Dendritic cell treated with granulocyte-macrophage colony-stimulating factor and Interleukin-4, amounts not matched to agents 40 ng/mL and 50 ng/mL, for 4 days (primary cell): ENCODE data around the gene BICRA.
A peak's percentile ranks its signal among the peaks of the same experiment; 100 is the strongest.

Experiments
- H3K27ac Mint-ChIP-seq: one replicate; pipeline ENCODE4 v1.8.0; 2022; ENCODE audit warnings: mild to moderate bottlenecking, mixed read lengths
- H3K27me3 Mint-ChIP-seq: one replicate; pipeline ENCODE4 v1.8.0; 2022; ENCODE audit warnings: mild to moderate bottlenecking, mixed read lengths
- H3K36me3 Mint-ChIP-seq: one replicate; pipeline ENCODE4 v1.8.0; 2022; ENCODE audit warnings: low read depth, mixed read lengths
- H3K4me1 Mint-ChIP-seq: one replicate; pipeline ENCODE4 v1.8.0; 2022; ENCODE audit warnings: low read depth, mixed read lengths
- H3K4me3 Mint-ChIP-seq: one replicate; pipeline ENCODE4 v1.8.0; 2022; ENCODE audit warnings: mild to moderate bottlenecking, moderate library complexity, mixed read lengths
- H3K9me3 Mint-ChIP-seq: one replicate; pipeline ENCODE4 v1.8.0; 2022; ENCODE audit warnings: mixed read lengths
- intact Hi-C: fragments of 100-400 bp; cut with micrococcal nuclease; formaldehyde crosslinking; loops from one replicate; pipeline ENCODE4 v1.15.0; 2022

Gene BICRA

DNA sequence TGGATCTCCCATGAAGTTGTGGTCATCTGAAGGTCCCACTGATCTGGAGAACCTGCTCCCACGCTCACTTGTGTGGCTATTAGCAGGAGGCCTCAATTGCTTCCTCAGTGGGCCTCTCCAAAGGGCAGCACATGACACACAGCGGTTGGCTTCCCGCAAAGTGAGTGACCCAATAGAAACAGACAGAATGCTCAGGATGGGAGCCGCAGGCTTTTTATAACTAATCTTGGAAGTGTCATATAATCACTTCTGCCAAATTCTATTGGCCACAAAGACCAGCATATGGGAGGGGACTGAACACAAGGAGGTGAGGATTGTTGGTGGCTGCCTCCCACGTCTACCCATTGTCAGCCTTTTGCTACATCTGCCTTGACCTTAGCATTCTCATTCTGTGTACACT is 82.2 kb downstream of the BICRA start:
- Mint-ChIP-seq H3K4me3 (no peak overlapping the region), H3K27me3 (no peaks in the 10 kb centered on the region)
- intact Hi-C loops, result loop anchor here (10.0 kb wide), 1 partner anchor 176 kb away; the partner anchor contains the start of gene NAPA

DNA sequence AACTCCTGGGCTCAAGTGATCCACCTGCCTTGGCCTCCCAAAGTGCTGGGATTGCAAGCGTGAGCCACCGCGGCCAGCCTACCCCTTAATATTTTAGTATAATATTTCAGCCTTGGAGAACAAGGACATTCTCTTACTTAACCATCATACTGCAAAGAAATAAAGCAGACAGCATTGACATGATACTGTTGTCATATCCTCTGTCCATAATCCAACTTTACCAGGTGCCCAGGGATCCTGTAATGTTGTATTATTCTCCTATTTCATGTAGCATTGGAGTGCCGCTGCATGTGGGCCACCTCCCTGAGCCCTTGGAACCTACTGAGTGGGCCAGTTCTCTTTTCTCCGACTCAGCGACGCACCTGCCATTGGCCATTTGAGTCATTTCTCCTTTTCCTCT is 82.8 kb downstream of the BICRA start:
- Mint-ChIP-seq H3K36me3 (peaks cover 77% of the 10 kb centered on the region), H3K4me1 (no peaks in the 10 kb centered on the region), H3K27me3 (no peaks in the 10 kb centered on the region), H3K27ac (no peak overlapping the region), H3K9me3 (no peaks in the 10 kb centered on the region), H3K4me3 (no peak overlapping the region)
- intact Hi-C loops, result loop anchor here (10.0 kb wide), 1 partner anchor 177 kb away; the partner anchor contains the start of gene NAPA

More for the DNA sequence above, 82.2 kb downstream of the BICRA start:
- Mint-ChIP-seq H3K9me3 (no peaks in the 10 kb centered on the region), H3K27ac (no peak overlapping the region), H3K4me1 (no peaks in the 10 kb centered on the region), H3K36me3 (peaks cover 77% of the 10 kb centered on the region)

DNA sequence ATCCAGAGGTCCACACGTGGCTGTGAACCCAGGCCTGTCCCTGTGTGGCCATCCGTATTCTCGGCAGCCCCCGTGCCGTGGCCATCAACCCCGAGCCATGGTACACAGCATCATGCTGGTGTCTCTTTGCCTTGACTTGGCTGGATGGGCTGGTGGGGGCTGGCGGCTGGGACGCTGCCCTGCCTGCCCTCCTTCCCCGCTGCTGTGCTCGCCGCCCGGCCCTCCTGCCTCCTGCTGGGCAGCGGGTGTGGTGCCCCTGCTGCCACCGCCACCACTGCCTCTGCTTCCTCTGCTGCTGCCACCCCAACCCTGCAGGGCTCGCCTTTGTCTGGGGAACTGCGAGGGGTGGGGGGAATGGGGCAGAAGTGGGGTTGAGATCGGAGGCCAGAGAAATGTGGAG is 84.6 kb downstream of the BICRA start:
- H3K4me3 Mint-ChIP-seq, result no peak overlapping the region
- H3K27ac Mint-ChIP-seq, result no peak overlapping the region
- H3K9me3 Mint-ChIP-seq, result no peaks in the 10 kb centered on the region
- peaks cover 80% of the 10 kb centered on the region for H3K36me3 Mint-ChIP-seq
- H3K27me3 Mint-ChIP-seq, result no peaks in the 10 kb centered on the region
- intact Hi-C loops, result loop anchor here (10.0 kb wide), 1 partner anchor 179 kb away; the partner anchor contains the start of gene NAPA
- H3K4me1 Mint-ChIP-seq, result peaks cover 9% of the 10 kb centered on the region

DNA sequence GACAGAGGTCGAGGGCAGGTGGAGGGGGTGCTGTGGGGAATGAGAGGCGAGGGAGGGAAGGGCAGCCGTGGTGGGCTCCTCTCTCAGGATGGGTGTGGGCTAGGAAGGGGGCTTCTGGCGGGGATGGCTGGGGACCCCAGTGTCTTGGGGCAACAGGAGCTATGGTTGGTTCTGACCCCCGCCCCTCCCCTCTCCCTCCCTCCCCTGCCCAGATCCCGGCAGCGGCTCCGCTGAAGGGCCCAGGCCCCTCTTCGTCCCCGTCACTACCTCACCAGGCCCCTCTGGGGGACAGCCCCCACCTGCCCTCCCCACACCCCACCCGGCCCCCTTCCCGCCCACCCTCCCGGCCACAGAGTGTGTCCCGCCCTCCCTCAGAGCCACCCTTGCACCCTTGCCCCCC is 85.0 kb downstream of the BICRA start:
- H3K4me3 Mint-ChIP-seq, result no peak overlapping the region
- no peak overlapping the region for H3K27ac Mint-ChIP-seq
- H3K9me3 Mint-ChIP-seq, result no peaks in the 10 kb centered on the region
- H3K4me1 Mint-ChIP-seq, result peaks cover 13% of the 10 kb centered on the region
- no peaks in the 10 kb centered on the region for H3K27me3 Mint-ChIP-seq
- intact Hi-C loops, result loop anchor here (10.0 kb wide), 1 partner anchor 179 kb away; the partner anchor contains the start of gene NAPA
- peaks cover 84% of the 10 kb centered on the region for H3K36me3 Mint-ChIP-seq

DNA sequence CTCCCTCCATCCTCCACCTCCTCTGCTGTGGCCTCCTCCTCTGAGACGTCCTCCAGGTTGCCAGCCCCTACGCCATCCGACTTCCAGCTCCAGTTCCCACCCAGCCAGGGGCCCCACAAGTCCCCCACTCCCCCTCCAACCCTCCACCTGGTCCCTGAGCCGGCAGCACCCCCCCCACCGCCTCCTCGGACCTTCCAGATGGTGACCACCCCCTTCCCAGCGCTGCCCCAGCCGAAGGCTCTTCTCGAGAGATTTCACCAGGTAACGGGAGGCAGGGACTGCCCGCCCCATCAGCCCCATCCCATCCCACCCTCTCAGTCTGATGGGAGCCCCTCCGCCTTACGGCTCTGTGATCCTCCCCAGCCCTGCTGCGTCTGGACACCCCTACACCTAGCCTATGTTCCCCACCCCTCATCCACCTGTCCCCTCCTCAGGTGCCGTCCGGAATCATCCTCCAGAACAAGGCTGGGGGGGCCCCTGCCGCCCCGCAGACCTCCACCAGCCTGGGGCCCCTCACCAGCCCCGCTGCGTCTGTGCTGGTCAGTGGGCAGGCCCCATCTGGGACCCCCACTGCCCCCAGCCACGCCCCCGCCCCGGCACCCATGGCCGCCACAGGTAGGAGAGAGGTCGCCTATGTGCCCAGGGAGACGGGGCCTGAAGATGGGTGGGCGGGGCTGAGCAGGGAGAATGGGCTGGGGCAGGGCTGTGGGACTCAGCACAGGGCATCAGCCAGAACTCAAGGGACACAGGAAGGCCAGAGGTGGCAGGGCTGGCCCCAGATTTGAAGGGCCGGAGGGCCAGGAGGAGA is 85.7 kb downstream of the BICRA start:
- peaks cover 89% of the 10 kb centered on the region for H3K36me3 Mint-ChIP-seq
- H3K4me3 Mint-ChIP-seq, result no peak overlapping the region
- H3K27ac Mint-ChIP-seq, result no peak overlapping the region
- no peaks in the 10 kb centered on the region for H3K27me3 Mint-ChIP-seq
- peaks cover 14% of the 10 kb centered on the region for H3K4me1 Mint-ChIP-seq
- no peaks in the 10 kb centered on the region for H3K9me3 Mint-ChIP-seq
- intact Hi-C loops, result loop anchor here (10.0 kb wide), 1 partner anchor 180 kb away; the partner anchor contains the start of gene NAPA

DNA sequence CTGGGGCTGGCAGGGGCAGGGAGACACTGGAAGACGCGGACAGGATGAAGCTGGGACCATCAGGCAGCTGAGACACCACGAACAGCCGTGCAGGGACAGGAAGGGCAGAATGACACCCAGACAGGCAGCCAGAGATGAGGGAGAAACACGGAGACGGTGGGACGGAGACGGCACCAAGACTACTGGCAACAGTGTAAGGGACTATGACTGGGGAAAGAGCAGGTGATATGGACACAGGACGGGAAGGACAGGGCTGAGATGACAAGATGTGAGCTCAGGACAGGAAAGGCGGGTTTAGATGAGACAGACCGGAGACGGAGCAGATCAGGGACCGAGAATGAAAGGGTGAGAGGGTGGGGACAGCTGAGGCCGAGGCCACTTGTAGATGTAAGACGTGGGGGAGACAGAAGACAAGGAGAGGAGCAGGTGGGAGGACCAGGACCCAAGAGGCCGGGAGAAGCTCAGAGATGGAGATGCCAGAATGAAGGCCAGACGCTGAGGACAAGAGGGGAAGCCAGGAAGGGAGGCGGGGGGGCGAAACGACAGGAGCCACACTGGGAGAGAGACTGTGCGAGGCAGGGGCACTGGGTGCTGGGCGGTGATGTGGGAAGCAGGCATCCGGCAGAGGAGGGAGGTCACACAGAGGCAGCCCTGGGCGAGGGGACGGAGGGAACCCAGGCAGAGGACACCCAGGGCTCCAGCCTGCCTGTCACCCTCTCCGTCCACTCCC is 86.8 kb downstream of the BICRA start:
- H3K4me3 Mint-ChIP-seq, result no peak overlapping the region
- intact Hi-C loops, result loop anchor here (10.0 kb wide), 1 partner anchor 181 kb away; the partner anchor contains the start of gene NAPA
- peaks cover 89% of the 10 kb centered on the region for H3K36me3 Mint-ChIP-seq
- no peaks in the 10 kb centered on the region for H3K9me3 Mint-ChIP-seq
- no peak overlapping the region for H3K27ac Mint-ChIP-seq
- H3K27me3 Mint-ChIP-seq, result no peaks in the 10 kb centered on the region
- H3K4me1 Mint-ChIP-seq, result peaks cover 14% of the 10 kb centered on the region

DNA sequence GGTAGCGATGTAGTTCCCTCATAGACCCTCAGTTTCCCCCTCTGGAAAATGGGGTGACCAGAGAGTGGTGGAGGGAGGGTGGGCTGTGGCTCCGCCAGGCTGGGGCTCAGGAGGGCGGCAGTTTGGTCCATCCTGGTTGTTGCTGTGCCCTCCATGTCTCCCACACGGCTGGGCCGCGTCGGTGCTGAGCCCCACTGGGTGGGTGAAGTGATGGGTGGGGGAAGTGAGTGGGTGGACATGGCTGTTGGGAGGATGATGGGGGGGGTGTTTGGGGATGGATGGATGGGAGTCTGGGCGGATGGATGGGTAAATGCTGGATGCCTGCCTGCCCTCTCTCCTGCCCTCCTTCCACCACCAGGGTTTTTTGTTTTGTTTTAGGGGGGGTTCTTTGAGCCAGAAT is 87.7 kb downstream of the BICRA start:
- Mint-ChIP-seq H3K4me3 (no peak overlapping the region), H3K27ac (no peak overlapping the region), H3K27me3 (no peaks in the 10 kb centered on the region), H3K36me3 (peaks cover 90% of the 10 kb centered on the region), H3K9me3 (no peaks in the 10 kb centered on the region), H3K4me1 (peaks cover 14% of the 10 kb centered on the region)
- intact Hi-C loops, result loop anchor here (10.0 kb wide), 1 partner anchor 182 kb away; the partner anchor contains the start of gene NAPA

DNA sequence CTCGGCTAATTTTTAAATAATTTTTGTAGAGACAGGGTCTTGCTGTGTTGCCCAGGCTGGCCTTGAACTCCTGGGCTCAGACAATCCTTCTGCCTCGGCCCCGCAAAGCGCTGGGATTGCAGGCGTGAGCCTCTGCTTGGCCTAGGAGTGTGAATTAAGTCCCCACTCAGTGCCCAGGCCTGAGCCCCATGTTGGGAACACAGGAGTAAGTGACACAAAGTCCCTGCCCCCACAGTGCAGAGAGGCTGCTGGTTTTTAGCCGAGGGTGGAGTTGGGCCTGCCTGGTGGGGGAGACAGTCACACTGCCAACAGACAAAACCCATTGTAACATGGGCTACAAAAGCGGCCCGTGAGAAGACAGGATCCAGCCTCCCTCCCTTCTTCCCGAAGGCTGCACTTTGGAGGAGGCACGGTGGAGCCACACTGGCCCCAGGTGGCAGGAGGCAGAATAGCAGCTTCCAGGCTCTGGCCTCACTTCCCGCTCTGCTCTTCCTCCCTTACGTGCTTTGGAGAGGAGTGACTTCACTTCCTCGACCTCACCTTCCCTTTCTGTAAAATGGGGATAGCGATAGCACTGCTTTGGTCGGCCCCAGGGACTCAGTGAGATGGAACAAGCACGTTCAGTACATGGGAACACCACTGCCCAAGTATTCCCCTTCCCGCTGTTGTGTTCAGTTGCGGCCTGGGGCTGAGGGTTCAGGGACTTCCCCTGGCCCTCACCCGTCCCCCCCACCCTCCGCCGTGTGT is 89.1 kb downstream of the BICRA start:
- Mint-ChIP-seq H3K4me3 (no peak overlapping the region), H3K36me3 (peaks cover 88% of the 10 kb centered on the region), H3K27ac (peak overlapping the region; percentile 62)

DNA sequence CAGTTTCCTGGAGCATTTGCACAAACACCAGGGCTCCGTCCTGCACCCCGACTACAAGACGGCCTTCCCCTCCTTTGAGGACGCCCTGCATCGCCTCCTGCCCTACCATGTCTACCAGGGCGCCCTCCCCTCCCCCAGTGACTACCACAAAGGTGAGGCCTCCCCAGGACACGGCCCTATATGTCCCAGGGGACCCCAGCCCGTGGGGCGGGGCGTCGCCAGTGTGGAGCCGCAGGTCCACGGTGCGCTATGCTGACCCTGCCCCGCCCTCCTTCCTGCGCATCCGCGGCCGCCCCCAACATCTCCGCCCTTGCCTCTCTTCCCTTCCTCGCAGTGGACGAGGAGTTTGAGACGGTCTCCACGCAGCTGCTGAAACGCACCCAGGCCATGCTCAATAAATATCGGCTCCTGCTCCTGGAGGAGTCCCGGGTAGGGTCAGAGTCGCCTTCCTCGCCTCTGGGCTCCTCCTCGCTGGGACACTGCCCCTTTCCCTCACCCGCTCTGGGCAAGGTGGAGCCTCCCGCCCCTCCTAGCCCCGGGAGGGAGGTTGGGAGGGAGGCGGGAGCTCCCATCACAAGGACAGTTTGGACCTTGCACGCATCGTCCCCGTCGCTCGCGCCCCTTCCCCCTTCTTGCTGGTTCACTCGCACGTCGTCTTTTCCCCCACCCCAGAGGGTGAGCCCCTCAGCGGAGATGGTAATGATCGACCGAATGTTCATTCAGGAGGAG is 89.9 kb downstream of the BICRA start:
- Mint-ChIP-seq H3K9me3 (no peaks in the 10 kb centered on the region), H3K4me1 (peaks cover 22% of the 10 kb centered on the region), H3K27me3 (no peaks in the 10 kb centered on the region), H3K4me3 (no peak overlapping the region), H3K36me3 (peaks cover 82% of the 10 kb centered on the region), H3K27ac (no peak overlapping the region)
- intact Hi-C loops, result loop anchor here (1.0 to 10.0 kb wide), 2 partner anchors 184 to 262 kb away; partner anchors contain the start of gene NAPA

More for the DNA sequence above, 89.1 kb downstream of the BICRA start:
- intact Hi-C loops, result loop anchor here (1.0 to 10.0 kb wide), 2 partner anchors 183 to 262 kb away; partner anchors contain the start of gene NAPA
- peaks cover 22% of the 10 kb centered on the region for H3K4me1 Mint-ChIP-seq
- no peaks in the 10 kb centered on the region for H3K27me3 Mint-ChIP-seq
- H3K9me3 Mint-ChIP-seq, result no peaks in the 10 kb centered on the region

DNA sequence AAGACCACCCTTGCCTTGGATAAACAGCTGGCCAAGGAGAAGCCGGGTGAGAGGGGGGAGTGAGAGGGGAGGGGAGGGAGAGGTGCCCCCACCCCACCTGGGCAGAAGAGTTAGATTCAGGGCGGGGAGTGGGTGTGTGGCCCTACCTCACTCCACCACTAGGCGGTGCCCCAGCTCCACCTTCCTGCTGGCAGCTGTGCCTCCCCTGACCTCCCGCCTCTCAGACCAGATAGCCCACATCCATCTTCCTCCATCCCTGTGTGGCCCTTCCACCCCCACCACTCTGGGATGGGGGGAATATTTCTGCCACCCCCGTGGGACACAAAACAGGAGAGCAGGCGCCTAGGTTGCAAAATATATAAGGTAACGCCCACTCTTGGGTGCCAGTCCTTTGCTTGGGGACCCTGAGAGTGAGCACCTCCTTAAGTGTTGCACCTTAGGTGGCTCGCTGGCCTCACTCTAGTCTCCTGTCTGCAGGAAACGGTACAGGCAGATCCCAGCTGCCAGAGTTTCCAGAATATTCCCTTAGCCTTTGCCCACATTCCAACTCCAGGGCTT is 90.5 kb downstream of the BICRA start:
- intact Hi-C loops, result loop anchor here (10.0 kb wide), 1 partner anchor 185 kb away; the partner anchor contains the start of gene NAPA
- H3K4me1 Mint-ChIP-seq, result peaks cover 22% of the 10 kb centered on the region
- no peaks in the 10 kb centered on the region for H3K9me3 Mint-ChIP-seq
- H3K36me3 Mint-ChIP-seq, result peaks cover 78% of the 10 kb centered on the region
- H3K4me3 Mint-ChIP-seq, result no peak overlapping the region
- no peak overlapping the region for H3K27ac Mint-ChIP-seq
- no peaks in the 10 kb centered on the region for H3K27me3 Mint-ChIP-seq

DNA sequence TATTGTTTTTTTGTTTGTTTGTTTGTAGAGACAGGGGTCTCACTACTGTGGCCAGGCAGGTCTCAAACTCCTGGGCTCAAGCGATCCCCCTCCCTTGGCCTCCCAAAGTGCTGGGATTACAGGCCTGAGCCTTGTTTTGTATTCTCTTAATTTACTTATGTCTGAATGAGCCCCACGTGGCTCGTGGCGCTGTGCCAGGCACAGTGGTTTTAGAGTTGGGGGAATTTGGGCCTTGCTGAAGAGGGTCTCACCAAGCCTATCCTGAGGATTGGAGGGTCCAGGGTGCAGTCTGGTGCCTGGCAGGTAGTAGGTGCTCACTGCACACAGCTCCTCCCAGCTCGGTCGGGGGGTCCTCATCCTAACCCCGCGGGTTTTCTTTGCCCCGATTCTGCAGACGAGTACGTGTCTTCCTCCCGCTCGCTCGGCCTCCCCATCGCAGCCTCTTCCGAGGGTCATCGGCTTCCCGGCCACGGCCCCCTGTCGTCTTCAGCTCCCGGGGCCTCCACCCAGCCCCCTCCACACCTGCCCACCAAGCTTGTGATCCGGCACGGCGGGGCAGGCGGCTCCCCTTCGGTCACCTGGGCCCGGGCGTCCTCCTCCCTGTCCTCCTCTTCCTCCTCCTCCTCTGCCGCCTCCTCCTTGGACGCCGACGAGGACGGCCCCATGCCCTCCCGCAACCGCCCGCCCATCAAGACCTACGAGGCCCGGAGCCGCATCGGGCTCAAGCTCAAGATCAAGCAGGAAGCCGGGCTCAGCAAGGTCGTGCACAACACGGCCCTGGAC is 92.2 kb downstream of the BICRA start:
- no peaks in the 10 kb centered on the region for H3K9me3 Mint-ChIP-seq
- intact Hi-C loops, result no loop called here
- H3K27me3 Mint-ChIP-seq, result peaks cover 2% of the 10 kb centered on the region
- H3K4me1 Mint-ChIP-seq, result peaks cover 22% of the 10 kb centered on the region
- peaks cover 62% of the 10 kb centered on the region for H3K36me3 Mint-ChIP-seq
- no peak overlapping the region for H3K27ac Mint-ChIP-seq
- no peak overlapping the region for H3K4me3 Mint-ChIP-seq
